GM12878 (cell line): ENCODE measurements around the gene MNT. TPM values are rescaled to one million over a fixed set of nuclear protein-coding genes. Genes with fewer than 3 reads are reported as not detected.

Experiments used
- ATAC-seq: fragments of 200-7000 bp; cut with Tn5 transposase; 3 replicates; pipeline ENCODE4 v1.9.1; 2020; ENCODE audit warnings: mild to moderate bottlenecking, moderate library complexity
- BruUV-seq: library from RNA; stranded (reverse); fragments of 400-500 nt; replicated peaks from 2 replicates; lab custom pipeline; 2021; lab: Mats Ljungman, UMichigan
- CTCF ChIA-PET: fragments of 300-600 bp; sonication (Branson Sonifier 250); formaldehyde crosslinking; extraction: SDS; loops from one replicate; lab custom pipeline; 2021; ENCODE audit warnings: inconsistent platforms; lab: Yijun Ruan, JAX
- POLR2A ChIA-PET: fragments of 350-600 bp; formaldehyde crosslinking; extraction: SDS; loops from one replicate; lab custom pipeline; 2021; ENCODE audit warnings: inconsistent platforms; lab: Charles Lee
- RAD21 ChIA-PET: fragments of 300-600 bp; sonication (Branson Sonifier 250); formaldehyde crosslinking; loops from one replicate; lab custom pipeline; 2023; ENCODE audit warnings: antibody characterized with exemption; ENCODE audit not compliant: unreplicated experiment; lab: Charles Lee
- SMC1A ChIA-PET: fragments of 300-600 bp; sonication (Branson Sonifier 250); formaldehyde crosslinking; loops from one replicate; lab custom pipeline; 2023; ENCODE audit not compliant: unreplicated experiment, uncharacterized antibody; lab: Charles Lee
- DNase-seq: peaks from one replicate; pipeline ENCODE4 v3.0.0-alpha.2; 2011; ENCODE audit warnings: low read depth, low spot score
- FAIRE-seq: peaks from 3 replicates; lab custom pipeline; 2011; peaks lifted over from hg19 to GRCh38; lab: Jason Lieb, UNC
- H2AFZ ChIP-seq: 2 replicates; pipeline ENCODE4 v1.6.0; 2011; ENCODE audit warnings: low read depth, low read length, control low read depth; ENCODE audit not compliant: control insufficient read depth
- H3K27ac ChIP-seq: 2 replicates; pipeline ENCODE4 v1.5.1; 2011; ENCODE audit warnings: control low read depth; ENCODE audit not compliant: control insufficient read depth, insufficient read depth
- H3K27me3 ChIP-seq, 2 experiments: replicated peaks in 1 of 2; 2 replicates each; pipeline versions ENCODE4 v1.6.0 to v1.6.1; 2011; ENCODE audit warnings: low read length in 1 of 2; ENCODE audit not compliant: control insufficient read depth in 2 of 2, insufficient read depth in 2 of 2
- H3K36me3 ChIP-seq, 2 experiments: 2 replicates each; pipeline ENCODE4 v1.5.1; 2011; ENCODE audit warnings: low read length in 1 of 2; ENCODE audit not compliant: control insufficient read depth in 2 of 2, insufficient read depth in 2 of 2
- H3K4me1 ChIP-seq: 2 replicates; pipeline ENCODE4 v1.6.1; 2011; ENCODE audit warnings: mild to moderate bottlenecking, low read length, moderate library complexity, mixed read lengths; ENCODE audit not compliant: control insufficient read depth, insufficient read depth
- H3K4me2 ChIP-seq: 2 replicates; pipeline ENCODE4 v1.6.0; 2011; ENCODE audit warnings: control low read depth; ENCODE audit not compliant: control insufficient read depth, insufficient read depth
- H3K4me3 ChIP-seq: fragments of 200-600 bp; sonication (generic); 2 replicates; pipeline ENCODE4 v1.5.1; 2016
- H3K79me2 ChIP-seq: 2 replicates; pipeline ENCODE4 v1.6.0; 2011; ENCODE audit warnings: low read length; ENCODE audit not compliant: control insufficient read depth, insufficient read depth
- H3K9ac ChIP-seq: 2 replicates; pipeline ENCODE4 v1.8.0; 2011; ENCODE audit warnings: low read length, control low read depth, mixed read lengths; ENCODE audit not compliant: control insufficient read depth, insufficient read depth
- H3K9me3 ChIP-seq: replicated peaks from 3 replicates; pipeline ENCODE4 v1.5.1; 2011; ENCODE audit warnings: mild to moderate bottlenecking, low read length; ENCODE audit not compliant: control insufficient read depth, insufficient read depth
- H4K20me1 ChIP-seq: 2 replicates; pipeline ENCODE4 v1.6.0; 2011; ENCODE audit not compliant: control insufficient read depth, insufficient read depth
- CEBPB ChIP-seq, 2 experiments: fragments of 150-350 bp in 1 of 2; IDR thresholded peaks; 2 replicates each; pipeline ENCODE4 v1.6.1; 2012 to 2014; ENCODE audit warnings: low read depth in 2 of 2, low read length in 2 of 2, borderline replicate concordance in 1 of 2, inconsistent platforms in 1 of 2
- HCFC1 ChIP-seq: fragments of 150-350 bp; IDR thresholded peaks from 2 replicates; pipeline ENCODE4 v1.6.1; 2014; ENCODE audit warnings: low read length
- IKZF2 ChIP-seq, 2 experiments: fragments of 450-650 bp; IDR thresholded peaks; 2 replicates each; pipeline ENCODE4 v1.6.1; 2017; ENCODE audit warnings: mild to moderate bottlenecking in 2 of 2, moderate library complexity in 2 of 2
- KDM1A ChIP-seq: fragments of 200-600 bp; sonication (generic); IDR thresholded peaks from 2 replicates; pipeline ENCODE4 v1.6.1; 2016; ENCODE audit warnings: borderline replicate concordance
- MTA3 ChIP-seq: IDR thresholded peaks from 2 replicates; pipeline ENCODE4 v1.6.1; 2012; ENCODE audit warnings: low read length, inconsistent platforms, borderline replicate concordance
- NFXL1 ChIP-seq: fragments of 450-650 bp; IDR thresholded peaks from 2 replicates; pipeline ENCODE4 v1.6.1; 2017; ENCODE audit warnings: antibody characterized with exemption, mild to moderate bottlenecking, borderline replicate concordance
- POLR2AphosphoS2 ChIP-seq: IDR thresholded peaks from 2 replicates; pipeline ENCODE4 v1.6.1; 2011; ENCODE audit warnings: low read depth, mild to moderate bottlenecking, low read length, improper control_type of control experiment, moderate library complexity
- REST ChIP-seq: IDR thresholded peaks from 2 replicates; pipeline ENCODE4 v1.6.1; 2012; ENCODE audit warnings: mild to moderate bottlenecking, low read depth, low read length
- SMAD5 ChIP-seq: IDR thresholded peaks from 2 replicates; pipeline ENCODE4 v1.6.1; 2016; ENCODE audit warnings: antibody characterized with exemption, low read depth
- SMC3 ChIP-seq: IDR thresholded peaks from 2 replicates; pipeline ENCODE4 v1.6.1; 2011; ENCODE audit warnings: low read length, improper control_type of control experiment, borderline replicate concordance
- SREBF2 ChIP-seq: IDR thresholded peaks from 2 replicates; pipeline ENCODE4 v1.6.1; 2012; ENCODE audit warnings: mild to moderate bottlenecking, low read length
- SRF ChIP-seq, 2 experiments: IDR thresholded peaks; 2 replicates each; pipeline ENCODE4 v1.6.1; 2011; ENCODE audit warnings: low read depth in 2 of 2, low read length in 2 of 2, mild to moderate bottlenecking in 1 of 2, moderate library complexity in 1 of 2
- TAF1 ChIP-seq: IDR thresholded peaks from 2 replicates; pipeline ENCODE4 v1.6.1; 2011; ENCODE audit warnings: mild to moderate bottlenecking, low read depth, low read length, borderline replicate concordance
- ZNF274 ChIP-seq: IDR thresholded peaks from one replicate; pipeline ENCODE4 v1.8.0; 2011; ENCODE audit not compliant: insufficient read length, insufficient read depth
- ZZZ3 ChIP-seq: IDR thresholded peaks from 2 replicates; pipeline ENCODE4 v1.6.1; 2011; ENCODE audit warnings: low read depth; ENCODE audit not compliant: control insufficient read depth, insufficient read length
- WGBS: methylation state at CpG from one replicate; pipeline ENCODE4 v1.1.6; 2016; ENCODE audit warnings: low lambda C conversion rate; ENCODE audit not compliant: insufficient replicate concordance, insufficient coverage; ENCODE audit errors: missing lambda C conversion rate; 5-methylcytosine and 5-hydroxymethylcytosine counted together
- in situ Hi-C: fragments of 300-500 bp; cut with MboI; formaldehyde crosslinking; loops from 9 replicates; pipeline ENCODE4 v1.14.3; 2018; ENCODE audit warnings: mixed read lengths
- intact Hi-C: fragments of 100-400 bp; cut with micrococcal nuclease; formaldehyde crosslinking; loops from one replicate; pipeline ENCODE4 v1.14.2; 2022; ENCODE audit not compliant: unreplicated experiment
- polyA plus RNA-seq, 11 experiments: library from polyadenylated mRNA; depleted of rRNA in 4 of 11; unstranded in 6 of 11; stranded (reverse) in 5 of 11; fragments of >200 nt; fragmentation: Nextera tagmentation in 4 of 11; fragmentation: Illumina TruSeq in 1 of 11; extraction: Ambion mirVana in 4 of 11; extraction: Trizol in 1 of 11; gene quantifications; 1 replicate in 1 of 11; 2 replicates in 10 of 11; pipeline versions ENCODE4 v1.2.1 to v1.2.3, GENCODE V29; 2011 to 2016; ENCODE audit warnings: inconsistent platforms in 2 of 11, missing spikeins in 2 of 11, low read depth in 1 of 11
- total RNA-seq, 4 experiments: library from RNA; depleted of rRNA in 3 of 4; stranded (reverse); fragments of >200 nt in 3 of 4; fragmentation: Illumina TruSeq in 1 of 4; extraction: Trizol in 1 of 4; gene quantifications; 2 replicates each; pipeline versions ENCODE4 v1.2.1 to v1.2.3, GENCODE V29; 2013 to 2021

MNT gene
- total and polyA plus RNA-seq, 10 of the 15 experiments (the other 5 are each of a cell fraction or from before 2014, with no cell fraction given), result 0.31 to 15.9 (median 3.8) TPM

- Histone ChIP-seq H2AFZ (no peak overlapping the region), H3K9ac (no peak overlapping the region), H3K79me2 (no peaks in the 10 kb centered on the region), H3K36me3 (no peaks in the 10 kb centered on the region; a peak in 2 of 4 replicates), H3K4me3 (no peak overlapping the region), H3K27me3 (no peaks in the 10 kb centered on the region), H3K27ac (no peak overlapping the region)
- POLR2A ChIA-PET, result no interaction called here
- FAIRE-seq (no peak), DNase-seq (no peak)
- in situ Hi-C loops, result no loop called here
- 84% methylated on average over 16 of the region's 16 CpGs for WGBS
- CTCF ChIA-PET, result interaction anchor here (1.9 kb wide), 1 partner anchor 10 kb away, joined by 8 read pairs; no protein-coding TSS in a partner anchor
- TF ChIP-seq ZZZ3 (no peak), SMAD5 (no peak), HCFC1 (no peak)
- TF ChIP-seq, all 136 proteins: peak for 0
- no peak overlapping the region for H3K4me2 ChIP-seq
- no peak for ATAC-seq
- intact Hi-C loops, result no loop called here
- BruUV-seq, result no TSS peak
- ChIA-PET RAD21 (interaction anchor here (1.9 kb wide), 1 partner anchor 10 kb away, joined by 5 read pairs; no protein-coding TSS in a partner anchor), SMC1A (interaction anchor here (1.8 kb wide), 1 partner anchor 43 kb away, joined by 7 read pairs; no protein-coding TSS in a partner anchor)
- no peaks in the 10 kb centered on the region for H3K4me1 ChIP-seq
- H4K20me1 ChIP-seq, result no peaks in the 10 kb centered on the region
- H3K9me3 ChIP-seq, result no peaks in the 10 kb centered on the region
Measured at GRCh38 chr17:2372681-2373080, 28.2 kb downstream of the MNT start.

GRCh38 chr17:2372180-2372579, 28.7 kb downstream of the MNT start:
- no peak for FAIRE-seq
- Histone ChIP-seq H3K4me2 (no peak overlapping the region), H4K20me1 (no peaks in the 10 kb centered on the region), H3K27me3 (no peaks in the 10 kb centered on the region), H3K4me3 (no peak overlapping the region), H3K9ac (no peak overlapping the region), H3K36me3 (no peaks in the 10 kb centered on the region; a peak in 2 of 4 replicates), H3K27ac (no peak overlapping the region), H3K9me3 (no peaks in the 10 kb centered on the region), H3K4me1 (no peaks in the 10 kb centered on the region), H3K79me2 (no peaks in the 10 kb centered on the region), H2AFZ (no peak overlapping the region)
- intact Hi-C loops, result no loop called here
- ChIA-PET POLR2A (no interaction called here), RAD21 (no interaction called here), CTCF (interaction anchor here (1.9 kb wide), 1 partner anchor 10 kb away, joined by 8 read pairs; no protein-coding TSS in a partner anchor), SMC1A (no interaction called here)
- ATAC-seq, result no peak
- in situ Hi-C loops, result no loop called here
- no peak for DNase-seq
- 94% methylated on average over 25 of the region's 26 CpGs for WGBS
- BruUV-seq, result no TSS peak
- TF ChIP-seq SREBF2, result no peak
- TF ChIP-seq POLR2AphosphoS2, result no peak
- TF ChIP-seq IKZF2 (IDR thresholded peaks at IDR 0.05), result no peak
- TF ChIP-seq ZNF274, result no peak
- TF ChIP-seq KDM1A, result no peak
- no peak for TF ChIP-seq TAF1
- no peak for TF ChIP-seq REST
- no peak for TF ChIP-seq SMC3
- no peak for TF ChIP-seq NFXL1
- TF ChIP-seq CEBPB (IDR thresholded peaks at IDR 0.05; ENCODE audit: borderline replicate concordance in 1 of 2, low read depth in 2 of 2, low read length in 2 of 2), result no peak
- TF ChIP-seq MTA3, result no peak
- no peak for TF ChIP-seq SRF (IDR thresholded peaks at IDR 0.05; ENCODE audit: low read depth in 2 of 2, low read length in 2 of 2)
